Kidney capillary endothelial cell (primary cell): ENCODE measurements around the gene CRYM.
"Not testable (repeated sequence)": the region's sequence is repeated elsewhere in the genome, so short reads cannot be mapped to it uniquely, and the experiment has no call there.

Source experiments
- DNase-seq: peaks from one replicate; pipeline ENCODE4 v3.0.0-alpha.2; 2018; ENCODE audit warnings: low spot score

Gene CRYM

GRCh38 chr16:21277927-21278706, at the start of gene CRYM:
Gene CRYM (minus strand): TSS chr16:21278290. CDS start chr16:21278251, 39 bp downstream.
- peak; percentile 16 for DNase-seq

- DNase-seq, result no peak
Measured at GRCh38 chr16:21327046-21327445, 49.0 kb upstream of the CRYM start.

GRCh38 chr16:21326459-21326858, 48.4 kb upstream of the CRYM start:
- DNase-seq, result no peak

- DNase-seq, result no peak
Measured at GRCh38 chr16:21324267-21324666, 46.2 kb upstream of the CRYM start.

GRCh38 chr16:21322251-21322650, 44.2 kb upstream of the CRYM start:
- not testable (repeated sequence) for DNase-seq

- DNase-seq, result no peak
Measured at GRCh38 chr16:21321736-21322135, 43.6 kb upstream of the CRYM start.

GRCh38 chr16:21314339-21314738, 36.2 kb upstream of the CRYM start:
- DNase-seq, result no peak

- DNase-seq, result not testable (repeated sequence)
Measured at GRCh38 chr16:21312863-21313372, 34.8 kb upstream of the CRYM start.

- DNase-seq, result not testable (repeated sequence)
Measured at GRCh38 chr16:21312046-21312445, 34.0 kb upstream of the CRYM start.

GRCh38 chr16:21306712-21307111, 28.6 kb upstream of the CRYM start:
- not testable (repeated sequence) for DNase-seq

GRCh38 chr16:21302898-21303528, 24.9 kb upstream of the CRYM start:
- DNase-seq, result no peak

- no peak for DNase-seq
Measured at GRCh38 chr16:21302454-21302853, 24.4 kb upstream of the CRYM start.

- no peak for DNase-seq
Measured at GRCh38 chr16:21301895-21302291, 23.8 kb upstream of the CRYM start.

GRCh38 chr16:21301168-21301894, 23.2 kb upstream of the CRYM start:
- DNase-seq, result peak; percentile 37

GRCh38 chr16:21300309-21301167, 22.4 kb upstream of the CRYM start:
- DNase-seq, result peak; percentile 100

- DNase-seq, result not testable (repeated sequence)
Measured at GRCh38 chr16:21289789-21290188, 11.7 kb upstream of the CRYM start.

- no peak for DNase-seq
Measured at GRCh38 chr16:21285314-21285713, 7.2 kb upstream of the CRYM start.

GRCh38 chr16:21284414-21284813, 6.3 kb upstream of the CRYM start:
- no peak for DNase-seq

GRCh38 chr16:21283521-21284289, 5.6 kb upstream of the CRYM start:
- DNase-seq, result no peak

- no peak for DNase-seq
Measured at GRCh38 chr16:21281698-21282389, 3.8 kb upstream of the CRYM start.
